GM23248 (cell line): ENCODE data around the gene NDUFA13.

Experiments
- EZH2 ChIP-seq: fragments of 200-600 bp; sonication (generic); IDR thresholded peaks from 2 replicates; pipeline ENCODE4 v1.6.1; 2018; ENCODE audit warnings: antibody characterized with exemption, mild to moderate bottlenecking; ENCODE audit not compliant: insufficient read depth, poor library complexity, severe bottlenecking
- EZH2phosphoT487 ChIP-seq: fragments of 200-600 bp; sonication (generic); IDR thresholded peaks from 2 replicates; pipeline ENCODE4 v1.6.1; 2018; ENCODE audit warnings: antibody characterized with exemption, moderate library complexity, mild to moderate bottlenecking, low read depth; ENCODE audit not compliant: insufficient read depth

- TF ChIP-seq EZH2 (no peak), EZH2phosphoT487 (no peak)
These were observed 47.5 kb upstream of the NDUFA13 start for GRCh38 chr19:19468424-19469050.
